Loucy (cell line): ENCODE results near the gene ZNF726.
"Not testable (repeated sequence)": the region's sequence is repeated elsewhere in the genome, so short reads cannot be mapped to it uniquely, and the experiment has no call there.

ENCODE experiments used
- H2AFZ ChIP-seq: fragments of 200-600 bp; sonication (generic); 2 replicates; pipeline ENCODE4 v1.6.0; 2016; ENCODE audit warnings: antibody characterized with exemption, mild to moderate bottlenecking, low read length, moderate library complexity
- H3F3A ChIP-seq: fragments of 200-600 bp; 2 replicates; pipeline ENCODE4 v1.6.0; 2016; ENCODE audit warnings: antibody characterized with exemption, low read depth, mild to moderate bottlenecking
- H3K27me3 ChIP-seq: fragments of 200-600 bp; sonication (generic); 2 replicates; pipeline ENCODE4 v1.6.1; 2014; ENCODE audit warnings: low read length, mild to moderate bottlenecking; ENCODE audit not compliant: insufficient read depth, poor library complexity, severe bottlenecking
- H3K36me3 ChIP-seq: fragments of 200-600 bp; sonication (generic); 2 replicates; pipeline ENCODE4 v1.6.1; 2016; ENCODE audit warnings: low read length; ENCODE audit not compliant: insufficient read depth
- H3K4me1 ChIP-seq: fragments of 200-600 bp; sonication (generic); 2 replicates; pipeline ENCODE4 v1.5.1; 2014; ENCODE audit warnings: low read length, mild to moderate bottlenecking; ENCODE audit not compliant: insufficient read depth, poor library complexity, severe bottlenecking
- H3K4me2 ChIP-seq: fragments of 200-600 bp; sonication (generic); 2 replicates; pipeline ENCODE4 v1.6.0; 2014; ENCODE audit warnings: antibody characterized with exemption, low read length, low read depth, mild to moderate bottlenecking; ENCODE audit not compliant: poor library complexity, severe bottlenecking
- H3K4me3 ChIP-seq: fragments of 200-600 bp; sonication (generic); 2 replicates; pipeline ENCODE4 v1.5.1; 2014; ENCODE audit warnings: low read length, mild to moderate bottlenecking, mixed read lengths; ENCODE audit not compliant: poor library complexity, severe bottlenecking
- H3K79me2 ChIP-seq: fragments of 200-600 bp; sonication (generic); 2 replicates; pipeline ENCODE4 v1.6.1; 2014; ENCODE audit warnings: low read length; ENCODE audit not compliant: insufficient read depth
- H3K9ac ChIP-seq: fragments of 200-600 bp; sonication (generic); 2 replicates; pipeline ENCODE4 v1.6.0; 2014; ENCODE audit warnings: mild to moderate bottlenecking, low read depth, low read length, moderate library complexity; ENCODE audit not compliant: poor library complexity, severe bottlenecking
- H3K9me2 ChIP-seq: fragments of 200-600 bp; sonication (generic); replicated peaks from 2 replicates; pipeline ENCODE4 v1.6.1; 2016; ENCODE audit warnings: low read depth, low read length, mixed read lengths
- H3K9me3 ChIP-seq: fragments of 200-600 bp; sonication (generic); 2 replicates; pipeline ENCODE4 v1.6.1; 2014; ENCODE audit warnings: mild to moderate bottlenecking, antibody characterized with exemption, low read length, low read depth; ENCODE audit not compliant: insufficient read depth
- H4K20me1 ChIP-seq: fragments of 200-600 bp; sonication (generic); 2 replicates; pipeline ENCODE4 v1.6.0; 2014; ENCODE audit warnings: antibody characterized with exemption, low read length, mild to moderate bottlenecking; ENCODE audit not compliant: insufficient read depth, poor library complexity, severe bottlenecking
- CTCF ChIP-seq: fragments of 200-600 bp; sonication (generic); conservative IDR thresholded peaks from 2 replicates; pipeline ENCODE4 v1.5.1; 2014; ENCODE audit warnings: mild to moderate bottlenecking, antibody characterized with exemption, low read length
- EZH2phosphoT487 ChIP-seq: fragments of 200-600 bp; IDR thresholded peaks from 2 replicates; pipeline ENCODE4 v1.6.1; 2018; ENCODE audit warnings: antibody characterized with exemption, mild to moderate bottlenecking, moderate library complexity, borderline replicate concordance

ZNF726 gene

GRCh38 chr19:23974941-23975340, 60.3 kb downstream of the ZNF726 start:
- no peak overlapping the region for H3K9ac ChIP-seq
- no peak overlapping the region for H2AFZ ChIP-seq
- no peak overlapping the region for H3K4me2 ChIP-seq
- no peaks in the 10 kb centered on the region for H3K79me2 ChIP-seq
- H3K36me3 ChIP-seq = no peaks in the 10 kb centered on the region
- no peaks in the 10 kb centered on the region for H4K20me1 ChIP-seq
- H3K9me2 ChIP-seq = no peaks in the 10 kb centered on the region
- H3K9me3 ChIP-seq = peaks cover 5% of the 10 kb centered on the region; the same call in 1 of the 2 replicates
- TF ChIP-seq EZH2phosphoT487 (no peak), CTCF (no peak)
- no peak overlapping the region for H3K4me3 ChIP-seq
- H3K27me3 ChIP-seq = no peaks in the 10 kb centered on the region
- H3K4me1 ChIP-seq = no peaks in the 10 kb centered on the region
- H3F3A ChIP-seq = no peaks in the 10 kb centered on the region

- H3K79me2 ChIP-seq, H3K27me3 ChIP-seq, H2AFZ ChIP-seq, H3K9ac ChIP-seq, H3K36me3 ChIP-seq, H3K4me3 ChIP-seq, H3K9me3 ChIP-seq, H3K9me2 ChIP-seq, H3K4me2 ChIP-seq, H4K20me1 ChIP-seq, H3K4me1 ChIP-seq, H3F3A ChIP-seq: not testable (repeated sequence)
Observed at GRCh38 chr19:23976631-23977030, 61.9 kb downstream of the ZNF726 start.

GRCh38 chr19:23977256-23977655, 62.6 kb downstream of the ZNF726 start:
- H3K36me3 ChIP-seq, H3K4me1 ChIP-seq, H3K4me3 ChIP-seq, H2AFZ ChIP-seq, H3K27me3 ChIP-seq, H3K9ac ChIP-seq, H3K4me2 ChIP-seq, H3K9me2 ChIP-seq, H4K20me1 ChIP-seq, H3F3A ChIP-seq, H3K9me3 ChIP-seq, H3K79me2 ChIP-seq: not testable (repeated sequence)

GRCh38 chr19:23978068-23978467, 63.4 kb downstream of the ZNF726 start:
- H2AFZ ChIP-seq = no peak overlapping the region
- H4K20me1 ChIP-seq = no peaks in the 10 kb centered on the region
- no peaks in the 10 kb centered on the region for H3F3A ChIP-seq
- H3K4me1 ChIP-seq = no peaks in the 10 kb centered on the region
- H3K27me3 ChIP-seq = no peaks in the 10 kb centered on the region
- no peaks in the 10 kb centered on the region for H3K36me3 ChIP-seq
- peaks cover 5% of the 10 kb centered on the region; the same call in 1 of the 2 replicates for H3K9me3 ChIP-seq
- H3K9me2 ChIP-seq = no peaks in the 10 kb centered on the region
- no peaks in the 10 kb centered on the region for H3K79me2 ChIP-seq
- H3K4me3 ChIP-seq = no peak overlapping the region
- no peak overlapping the region for H3K9ac ChIP-seq
- no peak overlapping the region for H3K4me2 ChIP-seq
- TF ChIP-seq EZH2phosphoT487 (no peak), CTCF (no peak)
